ENCODE data around the gene BLID.

BLID gene

GRCh38 chr11:122103726-122104125 is 12.3 kb downstream of the BLID start:
- no peak for DNase-seq

- no peak for DNase-seq
Observed at GRCh38 chr11:122103321-122103720, 12.7 kb downstream of the BLID start.

DNA sequence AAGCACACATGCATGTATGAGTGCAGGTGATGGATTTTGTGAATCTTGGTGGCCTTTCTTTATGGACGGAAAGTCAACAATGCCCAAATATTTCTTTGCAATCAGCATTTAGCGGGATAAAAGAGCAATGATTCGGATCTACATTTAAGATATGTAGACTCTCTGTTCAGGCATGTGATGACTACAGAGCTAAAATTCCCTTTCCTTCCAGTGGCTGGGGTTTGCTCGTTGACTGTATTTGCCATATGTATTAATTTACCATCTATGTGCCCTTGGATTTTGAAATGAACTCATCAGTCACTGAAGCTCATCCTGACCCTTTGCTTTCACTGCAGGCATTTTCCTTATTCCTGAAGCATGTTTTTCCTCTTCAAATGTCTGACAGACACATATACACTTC is 13.6 kb downstream of the BLID start:
- no peak for DNase-seq

- DNase-seq: peak; percentile 69 to 76
Observed at GRCh38 chr11:122101625-122102291, 14.3 kb downstream of the BLID start.

- DNase-seq: peak in 1 of 2 experiments; percentile 47
Observed at GRCh38 chr11:122100756-122101080, 15.3 kb downstream of the BLID start.

- DNase-seq: peak; percentile 45 to 50
Observed at GRCh38 chr11:122100037-122100755, 15.8 kb downstream of the BLID start.

GRCh38 chr11:122099374-122100036 is 16.5 kb downstream of the BLID start:
- peak in 1 of 2 experiments; percentile 73 for DNase-seq

DNA sequence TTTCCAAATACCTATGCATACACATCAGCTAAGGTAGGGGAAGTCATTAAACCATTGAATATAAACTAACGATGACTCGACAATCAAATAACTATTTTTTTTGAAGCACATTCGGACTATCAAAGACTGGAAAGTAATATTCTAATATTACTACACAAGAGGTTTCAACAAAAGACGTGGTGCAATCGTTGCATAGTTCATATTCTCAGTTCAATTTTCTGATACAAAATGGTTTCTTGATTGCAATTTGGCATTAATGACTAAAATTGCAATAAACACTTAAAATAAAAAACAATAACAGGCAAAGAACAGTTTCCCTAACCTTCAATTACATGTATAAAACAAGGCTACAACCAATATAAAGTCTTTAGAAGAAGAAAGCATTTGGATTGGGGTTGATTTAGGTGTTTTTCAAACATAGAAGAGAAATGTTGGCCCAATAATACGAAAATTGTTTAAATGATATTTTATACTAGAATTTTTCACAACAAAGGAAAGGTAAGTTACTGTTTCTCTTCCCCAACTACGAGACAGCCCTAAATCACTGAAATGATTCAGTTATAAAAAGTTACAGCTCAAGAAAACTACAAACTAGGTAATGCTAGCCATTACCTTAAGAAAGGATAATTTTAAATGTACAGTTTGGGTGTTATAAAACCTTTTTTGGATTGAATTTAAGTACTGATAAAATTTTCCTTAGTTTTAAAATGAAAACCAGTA is 17.6 kb downstream of the BLID start:
- DNase-seq: no peak

DNA sequence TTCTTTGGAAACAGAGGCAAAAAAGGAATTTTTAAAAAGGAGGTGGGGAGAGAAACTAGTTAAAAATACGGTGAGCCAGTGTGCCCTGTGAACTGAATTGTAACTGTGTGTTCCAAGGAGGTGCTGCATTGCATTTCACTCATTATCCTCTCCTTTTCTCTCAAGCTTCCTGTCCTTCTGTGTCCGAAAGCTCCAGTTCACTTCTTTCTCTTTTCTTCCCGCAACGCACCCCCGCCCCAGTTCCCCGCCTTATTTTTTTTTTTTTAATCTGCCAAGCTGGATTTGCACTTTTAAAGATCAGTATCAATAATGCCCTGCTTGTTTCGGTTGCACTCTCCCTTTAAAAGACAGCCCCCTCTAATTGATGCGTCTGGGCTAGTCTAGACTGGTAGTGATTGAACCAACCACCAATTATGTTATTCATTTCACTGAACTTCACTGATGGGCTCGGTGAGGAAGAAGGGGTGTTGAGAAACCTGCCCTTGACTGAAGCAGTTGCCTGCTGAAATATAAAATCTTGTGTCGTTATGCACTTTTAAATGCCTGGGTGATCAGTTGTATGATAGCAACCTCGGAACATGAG is 18.5 kb downstream of the BLID start:
- peak; percentile 28 to 40 for DNase-seq

GRCh38 chr11:122096272-122097112 is 19.5 kb downstream of the BLID start:
- DNase-seq: peak in 1 of 2 experiments; percentile 33

- peak; percentile 35 to 42 for DNase-seq
Observed at GRCh38 chr11:122095681-122096262, 20.2 kb downstream of the BLID start.

DNA sequence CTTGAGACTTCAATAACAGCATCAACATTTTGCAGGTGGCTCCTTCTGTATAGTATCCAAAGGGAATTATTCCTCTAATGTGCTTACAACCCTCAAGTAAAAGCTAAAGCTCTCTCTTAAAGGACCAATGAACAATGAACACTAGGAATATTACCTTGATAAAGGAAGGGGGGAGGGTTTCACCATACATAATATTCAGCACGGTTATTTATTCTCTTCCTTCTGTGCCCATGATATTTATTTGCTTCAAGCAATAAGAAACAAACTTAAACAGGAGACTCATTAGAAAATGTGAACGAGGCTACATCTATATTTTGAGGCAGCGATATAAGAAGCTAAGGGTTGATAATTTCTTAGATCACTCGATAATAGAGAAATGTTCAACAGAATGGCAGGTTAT is 21.2 kb downstream of the BLID start:
- peak in 1 of 2 experiments; percentile 12 for DNase-seq

GRCh38 chr11:122093731-122094275 is 22.2 kb downstream of the BLID start:
- no peak for DNase-seq

DNA sequence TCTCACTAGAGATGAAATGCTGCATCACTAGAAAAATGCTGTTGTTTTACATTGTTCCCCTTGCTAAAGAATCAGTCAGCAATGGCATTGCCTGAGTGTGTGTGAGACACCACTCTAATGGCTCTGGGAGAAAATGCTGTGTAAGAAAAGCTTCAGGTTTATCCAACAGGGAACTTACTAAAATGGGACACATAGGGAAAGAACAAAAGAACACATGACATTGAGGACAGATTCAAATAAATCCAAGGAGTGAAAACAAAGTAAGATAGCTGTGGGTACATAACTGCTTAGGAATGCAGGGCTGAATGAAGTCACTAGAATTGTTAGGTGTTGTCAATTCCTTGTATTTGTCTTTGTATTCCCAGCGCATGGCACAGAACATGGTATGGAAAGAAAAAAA is 24.2 kb downstream of the BLID start:
- no peak for DNase-seq

DNA sequence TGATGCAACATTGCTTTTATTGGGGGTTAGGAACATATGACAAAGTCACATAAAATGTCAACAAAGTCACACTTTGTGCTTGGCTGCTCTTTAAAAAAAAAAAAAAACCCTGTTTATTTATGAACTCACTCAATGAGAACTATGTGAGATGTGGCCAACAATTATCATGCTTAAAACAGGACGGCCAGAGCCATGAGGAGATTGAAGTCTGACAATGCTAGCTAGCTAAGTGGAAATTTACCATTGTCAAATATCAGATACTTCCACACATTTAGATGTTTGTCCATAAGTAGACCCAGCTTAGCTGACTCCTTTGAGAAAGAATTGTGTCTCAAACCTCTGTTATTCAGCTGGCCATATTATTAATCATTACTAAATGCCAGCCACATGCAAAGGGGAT is 26.9 kb downstream of the BLID start:
- DNase-seq: no peak

- DNase-seq: no peak
Observed at GRCh38 chr11:122085712-122086111, 30.3 kb downstream of the BLID start.

DNA sequence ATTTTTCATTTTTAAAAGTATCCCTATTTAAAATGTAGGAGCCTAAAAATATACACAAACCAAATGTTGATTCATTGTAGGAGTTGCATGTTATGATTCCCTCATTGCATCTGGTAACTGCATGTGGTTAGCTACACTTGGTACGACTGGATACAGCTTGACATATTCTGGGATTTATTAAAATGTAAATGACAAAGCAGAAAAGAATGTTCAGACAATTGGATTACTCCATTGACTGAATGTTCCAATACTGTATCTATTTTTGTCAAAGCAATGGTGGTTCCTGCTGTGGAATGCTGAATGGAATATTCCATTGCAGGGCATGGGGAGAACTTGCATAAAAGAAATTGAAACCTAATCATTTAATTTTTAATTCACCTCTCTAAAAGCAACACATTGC is 30.8 kb downstream of the BLID start:
- no peak for DNase-seq

GRCh38 chr11:122082205-122082604 is 33.8 kb downstream of the BLID start:
- no peak for DNase-seq

DNA sequence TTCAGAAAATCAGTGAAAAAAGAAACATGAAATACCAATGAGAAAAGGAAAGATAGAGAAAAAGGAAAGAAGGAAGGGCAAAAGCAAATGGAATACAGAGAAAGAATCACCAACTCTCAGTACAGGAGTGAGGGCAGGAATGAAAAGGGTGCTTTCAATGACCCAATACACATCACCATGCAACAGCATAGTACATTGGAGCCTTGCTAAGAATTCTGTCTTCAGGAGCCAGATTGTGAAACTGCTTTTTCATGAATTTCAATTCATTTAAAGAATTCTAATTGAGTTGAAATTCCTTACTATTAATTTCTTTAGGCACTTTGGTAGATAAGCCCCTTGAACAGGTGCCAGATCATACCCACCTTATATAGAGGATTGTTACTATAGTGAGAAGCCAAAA is 34.9 kb downstream of the BLID start:
- no peak for DNase-seq

DNA sequence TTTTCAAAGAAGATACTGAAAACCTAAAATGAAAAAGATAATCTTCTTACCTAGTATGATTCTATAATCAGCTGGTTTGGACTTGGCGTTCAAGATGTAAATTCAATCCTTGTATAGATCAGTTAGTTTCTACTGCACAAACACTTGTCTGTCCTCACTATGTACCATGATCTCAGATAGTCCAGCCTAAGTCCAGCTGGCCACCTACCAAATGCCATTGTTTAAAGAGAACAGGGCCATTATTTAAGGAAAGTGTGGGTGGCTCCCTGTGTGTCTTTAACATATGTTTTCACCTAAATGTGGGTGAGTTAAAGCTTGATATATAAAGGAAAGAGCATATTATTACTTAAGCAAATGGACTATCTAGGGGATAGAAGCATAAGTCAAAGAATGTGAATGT is 38.6 kb downstream of the BLID start:
- no peak for DNase-seq

GRCh38 chr11:122076512-122077120 is 39.4 kb downstream of the BLID start:
- DNase-seq: no peak
